ENCODE measurements around the gene CALML6. TPM values are rescaled to one million over a fixed set of nuclear protein-coding genes. Genes with fewer than 3 reads are reported as not detected.

Gene CALML6
- total and polyA plus RNA-seq, 2 experiments from 2014 or later, result 0.87 TPM; not detected in 1

- H3K4me3 Mint-ChIP-seq, result no peak overlapping the region; the same call in 2 of the 3 replicates
- Histone ChIP-seq H3K4me3 (no peak overlapping the region), H4K20me1 (replicated peaks; ENCODE audit: insufficient read depth) (no peaks in the 10 kb centered on the region), H3F3A (replicated peaks; ENCODE audit: low read depth) (peaks cover 9% of the 10 kb centered on the region), H3K4me1 (ENCODE audit: insufficient read depth) (no peaks in the 10 kb centered on the region), H3K27me3 (ENCODE audit: insufficient read depth) (no peaks in the 10 kb centered on the region), H3K79me2 (replicated peaks; ENCODE audit: insufficient read depth) (no peaks in the 10 kb centered on the region), H3K4me2 (no peak overlapping the region), H3K9me2 (ENCODE audit: insufficient read depth) (no peaks in the 10 kb centered on the region), H3K36me3 (ENCODE audit: insufficient read depth) (no peaks in the 10 kb centered on the region), H2AFZ (no peak overlapping the region), H3K27ac (ENCODE audit: low read depth) (no peak overlapping the region)
- no peaks in the 10 kb centered on the region; the same call in 2 of the 3 replicates for H3K36me3 Mint-ChIP-seq (ENCODE audit: low read depth)
- DNase-seq (ENCODE audit: low spot score) (no peak), ATAC-seq (peak; percentile 35)
- H3K27ac Mint-ChIP-seq, result no peak overlapping the region
- H3K4me1 Mint-ChIP-seq, result peaks cover 11% of the 10 kb centered on the region
- no peak for TF ChIP-seq CTCF (conservative IDR thresholded peaks at IDR 0.05; ENCODE audit: low read depth in 2 of 2)
- TF ChIP-seq ZNF462 (CRISPR knock-in tag; IDR thresholded peaks at IDR 0.05), result no peak
- TF ChIP-seq EZH2phosphoT487 (IDR thresholded peaks at IDR 0.05; ENCODE audit: unreplicated experiment), result no peak
- no peak for TF ChIP-seq ZNF114 (CRISPR knock-in tag; IDR thresholded peaks at IDR 0.05)
- no peak for TF ChIP-seq EZH2 (IDR thresholded peaks at IDR 0.05; ENCODE audit: low read depth, unreplicated experiment)
- no peak for TF ChIP-seq REST (IDR thresholded peaks at IDR 0.05; ENCODE audit: unreplicated experiment)
- no peak for TF ChIP-seq POLR2AphosphoS5 (IDR thresholded peaks at IDR 0.05; ENCODE audit: low read depth)
- no peak for TF ChIP-seq ETS1 (IDR thresholded peaks at IDR 0.05)
- no peak for TF ChIP-seq JUNB (IDR thresholded peaks at IDR 0.05; ENCODE audit: unreplicated experiment)
- TF ChIP-seq NANOG (IDR thresholded peaks at IDR 0.05; ENCODE audit: borderline replicate concordance), result no peak
- TF ChIP-seq ZNF331 (CRISPR knock-in tag; IDR thresholded peaks at IDR 0.05; ENCODE audit: low read depth), result no peak
- TF ChIP-seq STAT1 (IDR thresholded peaks at IDR 0.05; ENCODE audit: unreplicated experiment), result no peak
- TF ChIP-seq CREB1 (CRISPR knock-in tag; IDR thresholded peaks at IDR 0.05; ENCODE audit: low read depth), result no peak
- no peaks in the 10 kb centered on the region for H3K9me3 Mint-ChIP-seq
- peaks cover 10% of the 10 kb centered on the region for H3K27me3 Mint-ChIP-seq (ENCODE audit: insufficient read depth, low read depth, poor library complexity)
Measured at GRCh38 chr1:1900883-1901640, 14.0 kb upstream of the CALML6 start.

All from GM23338 (cell line).